Dedifferentiated amniotic fluid mesenchymal stem cell (primary cell): Measurements from ENCODE around the gene LRCH1.

ENCODE experiments used
- DNase-seq: peaks from one replicate; pipeline ENCODE4 v3.0.0-alpha.2; 2016; ENCODE audit errors: extremely low spot score

LRCH1 gene

DNA sequence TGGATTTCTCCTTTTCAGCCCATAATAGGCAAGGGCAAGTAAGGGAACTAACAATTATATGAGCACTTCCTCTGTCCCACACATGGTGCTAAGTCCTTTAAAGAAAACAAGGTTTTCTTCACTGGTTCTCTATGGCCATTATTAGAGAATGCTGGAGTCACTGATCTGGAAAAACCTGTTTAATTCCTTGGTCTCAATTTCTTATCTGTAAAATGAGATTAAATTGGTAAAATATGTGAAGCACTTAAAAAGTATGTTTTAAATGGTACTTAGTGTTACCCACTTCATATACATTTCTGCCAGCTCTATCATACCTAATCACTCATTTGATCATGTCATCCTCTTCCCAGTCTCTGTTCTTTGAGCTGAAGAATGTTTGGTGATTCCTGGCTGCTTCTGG lies 39.4 kb downstream of the LRCH1 start:
- DNase-seq: no peak

DNA sequence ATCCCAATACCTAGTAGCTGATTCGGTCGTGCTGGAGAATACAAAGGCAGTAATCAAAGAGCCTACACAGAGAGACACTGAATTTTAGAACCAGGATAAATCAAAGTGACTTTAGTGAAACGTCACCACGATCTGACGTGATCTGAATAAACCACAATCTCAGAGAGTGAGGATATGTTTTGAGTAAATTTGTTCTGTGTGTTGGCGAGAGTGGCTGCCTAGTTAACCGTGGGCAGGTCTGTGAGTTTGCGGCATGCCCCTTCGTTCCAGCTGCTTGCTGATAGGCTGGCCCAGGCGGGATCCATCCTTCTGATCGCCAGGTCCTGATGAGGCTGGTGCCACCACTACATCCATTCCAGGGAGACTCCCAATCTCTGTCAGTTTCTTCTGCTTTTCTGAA lies 40.4 kb downstream of the LRCH1 start:
- DNase-seq: no peak

DNA sequence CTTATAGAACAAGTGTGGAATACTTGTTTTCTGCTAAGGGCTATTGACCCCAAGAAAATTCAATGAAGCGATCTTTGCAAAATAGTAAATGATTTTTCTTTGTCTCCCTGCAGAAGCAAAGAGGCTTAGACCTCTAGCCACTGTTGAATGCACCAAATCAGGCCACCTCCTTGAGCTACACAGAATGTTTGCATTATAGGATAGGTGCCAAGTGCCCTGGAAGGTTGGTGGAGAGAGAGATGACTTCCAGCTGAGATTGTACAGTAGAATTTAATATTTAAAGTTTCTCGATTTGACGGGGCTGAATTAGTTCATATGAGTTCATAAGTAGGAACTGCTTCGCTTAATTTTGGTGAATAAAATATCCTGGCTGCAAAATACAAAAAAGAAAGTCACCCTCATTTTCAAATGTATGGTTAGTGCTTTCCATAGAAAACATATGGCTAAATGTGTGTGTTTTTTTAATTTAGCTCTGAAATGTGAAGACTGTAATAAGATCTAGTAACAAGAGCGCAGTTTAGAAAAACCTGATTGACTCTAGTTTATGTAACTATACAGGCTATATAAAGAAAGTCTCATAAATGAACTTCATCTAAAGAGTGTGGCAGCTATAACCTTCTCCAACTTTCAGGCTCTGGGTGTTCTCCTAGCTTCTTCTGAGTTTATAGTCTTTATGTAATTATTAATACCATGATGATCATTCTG lies 41.6 kb downstream of the LRCH1 start:
- DNase-seq: no peak

DNA sequence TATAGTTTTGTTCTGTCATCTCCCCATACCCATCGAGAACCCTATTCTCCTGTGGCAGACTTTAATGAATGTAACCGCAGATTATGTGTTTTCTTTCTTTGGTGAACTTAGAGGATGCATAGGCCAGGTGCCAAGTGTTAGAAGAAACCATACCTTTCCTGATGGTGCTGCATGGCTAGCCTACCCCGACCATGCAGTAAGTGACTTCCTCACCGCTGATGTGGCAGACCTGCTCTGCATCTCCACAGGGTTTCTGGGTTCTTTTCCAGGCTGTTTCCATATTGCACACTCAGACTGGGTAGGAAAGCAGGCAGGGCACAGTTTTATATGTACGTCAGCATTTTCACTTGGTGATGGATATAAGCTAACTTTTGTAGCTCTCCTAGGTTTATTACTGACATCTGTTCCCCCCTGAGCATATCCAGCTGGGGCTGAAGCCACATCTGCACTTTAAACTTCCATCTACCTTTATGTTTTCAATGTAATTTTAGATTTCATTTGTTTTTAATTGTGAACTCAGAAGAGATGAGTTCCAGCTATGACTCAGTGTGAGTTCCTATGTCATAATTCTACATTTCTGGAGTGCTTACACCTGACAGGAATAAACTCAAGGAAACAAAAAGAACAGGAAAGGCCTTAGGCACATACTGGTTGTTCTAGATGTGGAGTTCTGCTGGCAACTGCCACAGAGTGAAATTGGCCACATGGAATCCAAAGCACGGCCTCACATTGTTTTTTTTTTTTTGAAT lies 42.3 kb downstream of the LRCH1 start:
- no peak for DNase-seq

DNA sequence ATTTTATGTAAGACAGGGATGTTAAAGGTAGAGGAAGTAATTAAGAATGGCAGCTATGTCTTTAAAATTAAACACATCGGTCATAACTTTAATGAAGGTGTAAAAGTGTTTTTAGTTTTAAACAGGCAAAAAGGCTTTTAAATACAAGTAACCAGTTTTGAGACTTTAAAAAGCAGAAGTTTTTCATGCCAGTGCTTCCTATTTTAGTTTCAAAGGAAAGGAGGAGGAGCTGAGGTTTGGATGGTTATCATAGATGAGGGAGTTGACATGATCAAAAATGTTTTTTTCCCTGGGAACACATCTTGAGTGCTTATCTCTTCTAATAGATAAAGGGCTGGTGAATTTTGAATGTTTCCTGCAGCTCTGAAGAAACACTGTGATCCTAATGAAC lies 42.9 kb downstream of the LRCH1 start:
- DNase-seq: no peak

DNA sequence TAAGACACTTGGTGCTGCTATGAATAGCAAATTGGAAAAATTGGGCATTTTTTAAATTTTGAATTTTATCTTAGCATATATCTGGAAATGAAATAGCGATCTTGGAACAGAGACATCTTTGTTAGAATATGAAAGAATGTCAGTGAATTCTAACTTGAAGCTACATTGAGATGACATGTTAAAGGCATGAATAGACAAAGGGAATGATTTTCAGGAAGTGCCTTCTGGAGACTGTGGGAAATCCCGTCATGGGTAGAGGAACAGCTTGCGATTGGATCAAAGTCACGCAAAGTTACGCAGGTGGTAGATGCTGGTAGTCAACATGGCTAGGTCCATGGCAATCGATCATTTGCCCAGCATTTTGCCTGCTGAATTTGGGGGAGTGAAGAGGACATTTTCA lies 43.5 kb downstream of the LRCH1 start:
- DNase-seq: no peak

DNA sequence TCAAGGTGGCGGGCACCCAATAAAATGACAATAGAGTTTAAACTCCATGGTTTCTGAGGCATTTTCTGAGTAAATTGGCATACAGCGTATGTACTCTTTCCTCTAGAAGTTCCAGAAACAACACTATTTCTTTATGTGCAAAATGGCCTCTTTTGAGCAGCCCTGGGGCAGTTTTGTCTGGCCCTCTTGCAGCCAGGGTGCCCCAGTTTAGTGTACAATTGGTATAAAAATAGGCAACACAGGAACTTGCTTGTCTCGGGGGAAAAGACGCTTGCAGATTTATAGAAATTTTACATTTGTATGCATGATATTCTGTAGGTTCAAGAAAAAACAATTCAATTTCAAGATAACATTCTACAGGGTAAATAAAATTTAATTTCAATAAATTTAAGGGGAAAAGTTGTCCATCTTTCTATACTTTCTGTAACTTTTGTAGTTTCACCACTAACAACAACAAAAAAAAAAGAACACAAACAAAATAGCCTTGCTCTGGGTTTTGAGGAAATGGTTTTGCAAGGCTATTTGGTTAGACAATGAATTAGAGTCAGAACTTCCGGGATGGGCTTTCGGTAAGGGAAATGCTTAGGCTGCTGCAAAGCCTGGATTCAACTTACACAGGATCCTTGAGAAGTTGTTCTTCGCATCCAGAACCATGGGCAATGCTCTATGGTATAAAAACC lies 45.3 kb downstream of the LRCH1 start:
- DNase-seq: no peak

DNA sequence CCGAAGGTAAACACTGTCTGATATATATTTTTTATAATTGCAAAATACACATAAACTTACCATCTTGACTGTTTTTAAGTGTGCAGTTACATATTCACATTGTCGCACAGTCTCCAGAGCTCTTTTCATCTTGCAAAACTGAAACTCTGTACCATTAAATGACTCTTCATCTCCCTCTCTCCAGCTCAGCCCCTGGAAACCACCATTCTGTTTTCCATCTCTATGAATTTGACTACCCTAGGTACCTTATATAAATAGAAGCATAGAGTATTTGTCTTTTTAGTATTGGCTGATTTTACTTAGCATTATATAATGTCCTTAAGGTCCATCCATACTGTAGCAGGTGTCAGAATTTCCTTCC lies 45.8 kb downstream of the LRCH1 start:
- DNase-seq: no peak

DNA sequence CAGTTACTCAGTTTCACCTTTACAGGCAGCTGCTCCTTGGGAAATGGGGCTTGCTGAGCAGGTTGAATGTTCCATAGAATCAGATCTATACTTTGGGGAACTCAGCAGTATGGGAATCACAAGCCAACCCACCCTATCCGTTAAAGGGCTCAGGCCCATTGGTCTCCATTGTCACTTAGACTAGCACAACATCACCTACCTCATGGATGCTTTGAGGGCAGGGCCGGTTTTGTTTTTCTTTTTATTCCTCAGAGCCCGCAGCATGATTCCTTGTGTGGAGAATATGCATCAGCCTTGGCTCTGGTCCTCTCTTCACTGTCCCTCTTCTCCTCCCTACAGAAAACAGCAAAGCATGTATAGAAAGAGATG lies 48.0 kb downstream of the LRCH1 start:
- no peak for DNase-seq

DNA sequence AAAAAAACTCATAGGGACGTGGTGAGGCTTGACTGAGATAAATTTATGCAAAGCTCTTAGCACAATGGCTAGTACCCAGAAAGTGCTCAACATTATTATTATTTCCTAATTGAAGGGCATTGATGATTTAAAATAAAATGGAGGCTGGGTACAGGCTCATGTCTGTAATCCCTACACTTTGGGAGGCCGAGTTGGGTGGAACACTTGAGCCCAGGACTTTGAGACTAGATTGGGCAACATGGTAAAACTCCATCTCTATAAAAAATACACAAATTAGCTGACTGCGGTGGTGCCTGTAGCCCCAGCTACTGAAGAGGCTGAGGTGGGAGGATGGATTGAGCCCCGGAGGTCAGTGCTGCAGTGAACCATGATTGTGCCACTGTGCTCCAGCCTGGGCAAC lies 49.6 kb downstream of the LRCH1 start:
- DNase-seq: no peak

DNA sequence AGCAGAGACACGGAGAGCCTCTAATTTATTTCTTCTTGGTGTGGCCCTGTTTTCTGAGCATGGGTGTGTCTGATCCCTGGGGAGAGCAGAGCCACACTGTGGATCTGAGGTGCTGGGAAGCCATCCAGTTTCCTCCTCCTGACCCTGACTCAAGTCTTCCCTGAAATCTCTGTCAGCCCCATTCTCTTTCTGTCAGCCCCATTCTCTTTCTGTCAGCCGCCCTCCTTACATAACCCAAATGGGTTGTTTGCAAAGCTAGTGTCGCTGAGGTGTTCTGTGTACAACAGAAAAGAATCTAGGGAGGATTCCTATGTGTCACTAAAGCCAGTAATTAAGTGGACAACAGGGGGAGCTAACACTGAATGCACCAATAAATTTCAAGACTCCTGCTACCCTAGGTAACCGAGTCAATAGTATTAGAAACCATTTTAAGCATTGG lies 50.2 kb downstream of the LRCH1 start:
- no peak for DNase-seq

DNA sequence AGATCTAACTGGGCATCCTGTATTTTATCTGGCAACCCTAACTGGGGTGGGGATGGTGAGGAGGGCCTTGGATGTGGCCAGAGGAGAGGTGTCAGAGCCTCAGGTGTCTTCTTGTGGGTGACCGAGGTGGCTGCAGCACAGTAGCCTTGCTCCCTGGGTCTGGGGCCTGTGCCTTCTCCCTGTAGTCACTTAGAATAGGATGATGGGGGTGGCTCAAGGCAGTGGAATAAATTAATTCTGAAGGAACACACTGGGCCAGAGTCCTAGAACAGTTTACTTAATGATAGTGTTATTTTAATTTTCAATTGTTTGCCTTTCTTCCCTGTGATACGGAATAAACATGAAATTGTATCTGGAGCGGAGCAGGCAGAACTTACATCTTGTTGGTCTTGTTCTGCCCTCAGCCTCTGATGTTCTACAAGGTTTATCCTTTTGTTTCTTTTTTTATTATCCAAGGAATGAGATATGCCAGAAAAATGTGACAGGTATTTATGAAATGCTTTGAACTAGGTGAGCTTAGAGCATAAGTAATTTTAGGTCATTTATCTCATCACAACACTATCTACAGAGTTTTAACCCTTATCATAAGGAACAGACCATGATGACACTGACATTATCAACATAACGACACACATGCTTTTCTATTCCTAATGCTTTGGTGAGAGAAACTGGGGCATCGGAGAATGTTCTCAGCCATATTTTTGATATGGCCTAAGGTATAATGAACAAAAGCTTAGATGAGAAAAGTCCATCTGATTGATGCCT lies 51.4 kb downstream of the LRCH1 start:
- no peak for DNase-seq

DNA sequence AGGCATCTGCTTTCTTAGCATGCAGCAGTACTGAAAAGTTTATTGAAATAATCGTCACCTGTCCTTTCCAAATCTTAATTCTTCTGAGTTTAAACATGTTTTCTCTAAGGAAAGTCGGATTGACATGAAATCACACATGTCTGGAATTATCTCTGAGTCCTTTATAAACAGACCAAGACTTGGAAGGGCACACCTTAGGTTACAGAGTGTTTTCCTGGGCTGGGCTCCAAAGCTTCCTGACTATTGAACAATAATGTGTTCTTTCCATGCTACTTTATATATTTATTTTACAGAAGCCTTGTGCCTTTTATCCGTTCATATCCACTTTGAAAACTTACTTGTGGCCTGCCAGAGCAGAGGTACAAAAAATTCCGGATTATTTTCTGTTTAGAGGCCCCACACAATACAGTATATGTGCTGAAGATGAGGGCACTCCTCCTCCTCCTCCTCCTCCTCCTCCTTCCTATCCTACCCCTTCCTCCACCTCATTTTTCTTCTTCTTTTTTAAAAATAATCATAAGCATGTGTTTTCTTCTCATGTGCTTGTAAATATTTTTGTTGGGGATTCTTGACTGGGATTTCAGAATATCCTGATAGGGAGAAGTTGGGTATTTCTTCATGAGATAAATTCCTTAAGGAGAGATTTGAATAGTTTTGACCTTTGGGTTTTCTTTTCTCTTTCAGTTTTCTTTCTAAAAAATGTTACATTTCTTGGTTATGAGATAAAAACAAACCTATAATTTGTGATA lies 52.3 kb downstream of the LRCH1 start:
- no peak for DNase-seq

DNA sequence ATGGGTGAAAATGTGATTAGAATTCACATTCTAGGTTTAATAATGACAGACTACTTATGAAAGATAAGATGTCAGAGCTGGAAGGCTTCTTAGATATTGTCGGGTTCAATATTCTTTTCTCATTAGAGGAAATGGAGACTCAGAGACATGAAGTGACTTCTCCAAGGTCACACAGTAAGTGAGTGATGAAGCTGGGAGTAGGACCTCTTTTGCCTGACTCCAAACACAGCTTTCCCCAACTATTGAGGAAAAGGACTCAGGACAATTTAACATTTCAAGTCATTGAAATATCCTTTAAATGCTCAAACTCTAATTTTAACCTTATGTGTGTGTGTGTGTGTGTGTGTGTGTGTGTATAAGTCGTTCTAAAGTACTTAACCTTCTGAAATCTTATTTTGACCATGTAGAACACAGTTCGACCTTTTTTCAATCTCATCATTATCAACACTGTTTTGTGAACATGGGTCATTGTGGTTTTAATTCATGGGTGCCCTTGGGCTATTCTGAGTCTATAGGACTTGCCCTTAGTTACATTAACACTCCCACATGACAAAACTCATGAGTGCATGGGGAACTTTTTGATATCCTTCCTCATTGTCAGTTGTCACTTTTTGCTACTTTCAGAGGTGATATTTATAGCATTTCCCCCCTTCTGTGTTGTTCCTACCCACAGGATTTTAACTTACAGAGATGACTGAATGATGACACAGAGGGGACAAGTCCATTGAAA lies 53.0 kb downstream of the LRCH1 start:
- no peak for DNase-seq

DNA sequence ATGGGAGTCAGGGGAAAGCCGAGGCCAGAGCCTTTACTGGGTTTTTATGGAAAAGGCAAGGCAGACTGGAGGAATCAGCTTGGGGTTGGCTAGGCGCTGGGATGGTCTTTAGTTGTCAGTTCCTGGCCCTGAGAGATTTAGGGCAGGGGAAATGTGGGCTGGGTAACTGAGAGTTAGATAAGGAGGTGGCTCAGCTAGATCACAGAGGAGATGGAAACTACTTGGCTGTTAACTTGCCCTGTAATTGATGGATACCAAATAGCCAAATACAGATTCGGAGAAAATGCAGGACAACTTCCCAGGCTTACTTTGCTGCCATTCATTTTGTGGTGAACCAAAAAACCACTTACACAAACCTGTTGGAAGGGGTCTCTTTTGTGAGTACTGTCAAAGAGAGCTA lies 54.0 kb downstream of the LRCH1 start:
- DNase-seq: no peak

DNA sequence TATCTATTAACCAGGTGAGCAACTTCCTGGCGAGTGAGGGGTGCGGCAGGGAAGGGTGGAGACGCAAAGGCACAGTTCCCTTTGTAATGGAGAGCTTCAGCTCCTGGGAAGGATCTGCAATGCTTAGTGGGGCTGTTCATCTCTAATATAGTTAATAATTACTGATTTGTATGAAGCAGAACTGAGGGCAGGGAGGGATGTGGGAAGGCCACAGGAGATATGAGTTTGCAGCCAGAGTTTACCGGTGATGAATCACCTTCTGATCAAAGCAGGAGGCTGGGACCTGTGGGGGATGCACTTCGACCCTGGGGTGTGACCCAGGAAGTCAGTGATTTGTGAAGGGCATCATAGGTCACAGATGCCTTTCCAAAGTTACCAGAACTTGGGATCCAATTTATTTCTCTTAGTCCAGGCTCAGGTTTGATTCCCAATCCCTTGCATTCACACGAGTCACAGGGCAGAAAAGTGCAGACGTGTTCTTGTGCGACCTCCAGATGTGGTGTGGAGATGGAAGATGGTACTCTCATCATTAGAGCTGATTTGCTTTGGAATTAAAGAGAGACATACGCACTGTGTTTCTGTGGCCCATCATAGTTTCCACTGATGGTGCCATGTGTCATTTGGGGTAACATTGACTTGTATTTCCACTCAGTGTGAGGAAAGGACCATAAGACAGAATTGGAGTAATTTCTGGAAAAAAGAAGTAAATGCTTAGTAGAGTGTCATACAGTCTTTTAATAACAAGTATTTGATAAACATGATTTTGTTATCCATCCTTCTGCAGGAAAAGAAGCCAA lies 55.0 kb downstream of the LRCH1 start:
- DNase-seq: no peak

DNA sequence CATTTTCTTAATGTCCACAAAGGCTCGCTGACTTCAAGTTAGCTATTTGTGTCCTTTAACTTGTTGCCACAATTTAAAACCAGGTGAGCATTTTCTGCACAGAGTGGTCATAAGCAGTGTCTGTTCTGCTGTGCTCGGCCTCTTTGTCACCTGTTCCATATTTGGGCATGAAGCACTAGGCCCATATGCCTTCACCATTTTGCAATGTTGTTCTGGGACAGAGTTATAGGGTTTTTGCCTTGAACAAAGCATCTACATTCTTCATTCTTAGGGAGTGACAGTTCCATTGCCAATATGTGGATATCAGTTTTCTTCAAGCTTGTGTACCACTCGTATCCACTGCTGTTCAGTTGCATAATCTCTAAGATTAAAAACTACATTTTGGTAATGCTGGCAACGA lies 56.1 kb downstream of the LRCH1 start:
- DNase-seq: no peak

DNA sequence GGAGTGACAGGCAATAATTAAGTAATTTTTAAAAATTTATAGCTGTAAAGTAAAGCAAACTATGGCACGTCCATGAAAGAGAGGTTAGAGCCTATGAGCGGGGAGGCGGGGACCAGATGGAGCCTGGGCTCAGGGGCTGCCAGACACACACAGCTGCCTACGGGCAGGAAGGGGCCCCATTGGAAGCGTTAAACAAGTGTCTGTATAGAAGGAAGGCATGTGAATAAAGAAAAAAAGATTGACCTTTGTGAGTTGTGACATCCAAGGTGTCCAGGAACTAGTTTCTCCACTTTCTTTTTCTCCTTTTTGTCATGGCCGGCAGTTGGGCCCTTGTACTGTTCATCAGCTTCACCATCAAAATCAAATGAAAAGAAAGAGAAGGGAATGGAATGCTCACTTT lies 56.8 kb downstream of the LRCH1 start:
- DNase-seq: no peak

DNA sequence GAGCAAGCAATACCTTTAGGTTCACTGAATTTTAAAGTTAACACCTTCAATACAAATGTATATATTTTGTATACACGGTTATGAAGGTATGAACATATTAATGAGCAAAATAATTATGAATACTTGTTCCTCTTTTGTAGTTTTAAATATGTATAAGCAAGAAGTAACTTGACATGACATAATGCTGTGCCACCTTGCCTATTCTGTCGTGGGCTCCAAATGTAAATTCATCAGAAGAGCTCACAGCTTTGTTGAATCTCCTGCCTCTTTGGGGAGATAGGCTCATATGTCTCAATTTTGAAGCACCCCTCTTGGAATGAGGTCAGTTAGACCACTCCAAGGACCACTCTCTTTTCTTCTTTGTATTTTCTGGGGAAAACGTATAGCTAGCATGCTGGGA lies 59.3 kb downstream of the LRCH1 start:
- DNase-seq: no peak

DNA sequence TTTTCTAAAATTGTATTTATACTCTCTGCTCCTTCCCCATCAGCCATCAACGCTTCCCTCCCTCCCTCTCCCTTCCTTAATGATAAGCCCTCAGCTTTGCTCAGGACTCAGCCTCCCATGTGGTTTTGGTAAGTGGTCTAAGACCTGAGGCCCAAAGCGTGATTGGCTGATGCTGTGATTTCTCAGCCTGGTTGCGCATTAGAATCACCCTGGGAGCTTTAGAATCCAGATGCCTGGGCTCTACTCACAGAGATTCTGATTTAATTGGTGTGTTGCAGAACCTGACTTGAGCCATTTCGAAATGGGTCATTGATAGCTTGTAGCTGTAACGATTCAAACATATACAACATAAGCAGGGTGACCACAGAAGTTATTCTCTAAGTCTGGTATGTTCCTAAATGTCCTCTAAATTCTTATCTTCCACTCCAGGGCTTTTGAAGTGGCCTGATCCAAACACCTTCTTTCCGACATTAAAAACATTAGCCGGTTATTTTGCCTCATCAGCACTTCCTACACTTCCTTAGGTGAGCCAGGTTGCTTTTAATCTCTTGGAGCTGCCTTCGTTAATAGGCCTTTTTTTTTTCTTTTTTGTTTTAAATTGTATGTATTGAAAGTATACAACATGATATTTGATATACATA lies 60.6 kb downstream of the LRCH1 start:
- DNase-seq: no peak
